Transverse colon (tissue), 4 donors: Measurements from ENCODE around the gene RELL2.

ENCODE experiments used
- POLR2AphosphoS5 ChIP-seq, 3 donors: sonication (generic); formaldehyde crosslinking; IDR thresholded peaks; one replicate each; pipeline ENCODE4 v1.6.1; 2016; ENCODE audit warnings: antibody characterized with exemption in 3 of 3
- TF ChIP-seq, protein P1 (sequence below), 5 experiments: fragments of 200-600 bp in 3 of 5; fragments of 450-650 bp in 2 of 5; sonication (generic) in 3 of 5; IDR thresholded peaks; 1 replicate in 2 of 5; 2 replicates in 3 of 5; pipeline ENCODE4 v1.5.1; 2016 to 2017; ENCODE audit warnings: antibody characterized with exemption in 5 of 5, inconsistent platforms in 3 of 5, mild to moderate bottlenecking in 2 of 5, moderate library complexity in 1 of 5

- TF ChIP-seq, protein P1, sequence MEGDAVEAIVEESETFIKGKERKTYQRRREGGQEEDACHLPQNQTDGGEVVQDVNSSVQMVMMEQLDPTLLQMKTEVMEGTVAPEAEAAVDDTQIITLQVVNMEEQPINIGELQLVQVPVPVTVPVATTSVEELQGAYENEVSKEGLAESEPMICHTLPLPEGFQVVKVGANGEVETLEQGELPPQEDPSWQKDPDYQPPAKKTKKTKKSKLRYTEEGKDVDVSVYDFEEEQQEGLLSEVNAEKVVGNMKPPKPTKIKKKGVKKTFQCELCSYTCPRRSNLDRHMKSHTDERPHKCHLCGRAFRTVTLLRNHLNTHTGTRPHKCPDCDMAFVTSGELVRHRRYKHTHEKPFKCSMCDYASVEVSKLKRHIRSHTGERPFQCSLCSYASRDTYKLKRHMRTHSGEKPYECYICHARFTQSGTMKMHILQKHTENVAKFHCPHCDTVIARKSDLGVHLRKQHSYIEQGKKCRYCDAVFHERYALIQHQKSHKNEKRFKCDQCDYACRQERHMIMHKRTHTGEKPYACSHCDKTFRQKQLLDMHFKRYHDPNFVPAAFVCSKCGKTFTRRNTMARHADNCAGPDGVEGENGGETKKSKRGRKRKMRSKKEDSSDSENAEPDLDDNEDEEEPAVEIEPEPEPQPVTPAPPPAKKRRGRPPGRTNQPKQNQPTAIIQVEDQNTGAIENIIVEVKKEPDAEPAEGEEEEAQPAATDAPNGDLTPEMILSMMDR (IDR thresholded peaks at IDR 0.05) = no peak
- TF ChIP-seq POLR2AphosphoS5 (IDR thresholded peaks at IDR 0.05) = no peak
These were observed 5.0 kb downstream of the RELL2 start for GRCh38 chr5:141641634-141642267.
